22Rv1 (cell line): Measurements from ENCODE around the gene LYRM1.

ENCODE experiments used
- ZFX ChIP-seq: fragments of 450-650 bp; IDR thresholded peaks from 2 replicates; pipeline ENCODE4 v1.6.1; 2017; ENCODE audit warnings: antibody characterized with exemption, borderline replicate concordance
- TF ChIP-seq, protein P1 (sequence below): fragments of 450-650 bp; IDR thresholded peaks from 2 replicates; pipeline ENCODE4 v1.5.1; 2017; ENCODE audit warnings: mild to moderate bottlenecking

DNA sequence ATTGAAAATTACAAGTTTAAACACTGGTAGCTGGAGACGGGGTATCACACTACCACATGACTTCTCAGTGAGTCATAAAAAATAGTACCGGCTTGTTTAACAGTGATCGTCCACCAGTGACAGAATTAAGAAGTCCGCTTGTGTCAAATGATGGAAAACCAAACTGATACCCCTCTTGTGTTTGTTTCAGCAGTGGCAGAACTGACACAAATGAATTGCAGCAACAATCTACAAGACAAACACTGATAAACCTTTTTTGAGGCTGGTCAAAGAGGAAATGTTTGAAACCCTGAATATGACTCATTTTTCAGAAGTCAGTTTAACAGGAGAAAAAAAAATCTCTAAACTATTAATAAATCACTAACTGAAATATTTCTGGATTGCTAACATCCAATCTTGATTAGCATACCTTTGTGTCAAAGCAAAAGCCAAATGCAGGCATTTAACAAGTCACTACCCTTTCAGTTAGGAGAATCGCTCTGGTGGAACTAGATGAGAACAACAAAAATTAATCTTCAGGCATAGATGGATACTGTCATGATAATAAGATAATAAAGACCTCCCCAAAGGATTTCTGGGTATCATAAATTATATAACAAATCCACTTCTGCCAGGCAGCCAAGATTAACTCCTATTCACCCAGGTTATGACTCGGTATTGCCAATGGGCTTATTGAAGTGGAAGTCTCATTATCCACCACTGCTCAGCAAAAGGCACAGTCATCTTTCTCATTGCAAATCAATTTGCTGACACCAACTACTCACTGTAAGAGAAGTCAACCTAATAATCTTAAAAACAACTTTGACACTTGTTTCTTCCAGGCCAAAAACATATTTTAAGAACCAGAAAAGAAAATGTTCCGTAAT lies 21.2 kb upstream of the LYRM1 start:
- TF ChIP-seq, protein P1, sequence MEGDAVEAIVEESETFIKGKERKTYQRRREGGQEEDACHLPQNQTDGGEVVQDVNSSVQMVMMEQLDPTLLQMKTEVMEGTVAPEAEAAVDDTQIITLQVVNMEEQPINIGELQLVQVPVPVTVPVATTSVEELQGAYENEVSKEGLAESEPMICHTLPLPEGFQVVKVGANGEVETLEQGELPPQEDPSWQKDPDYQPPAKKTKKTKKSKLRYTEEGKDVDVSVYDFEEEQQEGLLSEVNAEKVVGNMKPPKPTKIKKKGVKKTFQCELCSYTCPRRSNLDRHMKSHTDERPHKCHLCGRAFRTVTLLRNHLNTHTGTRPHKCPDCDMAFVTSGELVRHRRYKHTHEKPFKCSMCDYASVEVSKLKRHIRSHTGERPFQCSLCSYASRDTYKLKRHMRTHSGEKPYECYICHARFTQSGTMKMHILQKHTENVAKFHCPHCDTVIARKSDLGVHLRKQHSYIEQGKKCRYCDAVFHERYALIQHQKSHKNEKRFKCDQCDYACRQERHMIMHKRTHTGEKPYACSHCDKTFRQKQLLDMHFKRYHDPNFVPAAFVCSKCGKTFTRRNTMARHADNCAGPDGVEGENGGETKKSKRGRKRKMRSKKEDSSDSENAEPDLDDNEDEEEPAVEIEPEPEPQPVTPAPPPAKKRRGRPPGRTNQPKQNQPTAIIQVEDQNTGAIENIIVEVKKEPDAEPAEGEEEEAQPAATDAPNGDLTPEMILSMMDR: no peak
- TF ChIP-seq ZFX: no peak
